ENCODE results near the gene MED27.

DNA sequence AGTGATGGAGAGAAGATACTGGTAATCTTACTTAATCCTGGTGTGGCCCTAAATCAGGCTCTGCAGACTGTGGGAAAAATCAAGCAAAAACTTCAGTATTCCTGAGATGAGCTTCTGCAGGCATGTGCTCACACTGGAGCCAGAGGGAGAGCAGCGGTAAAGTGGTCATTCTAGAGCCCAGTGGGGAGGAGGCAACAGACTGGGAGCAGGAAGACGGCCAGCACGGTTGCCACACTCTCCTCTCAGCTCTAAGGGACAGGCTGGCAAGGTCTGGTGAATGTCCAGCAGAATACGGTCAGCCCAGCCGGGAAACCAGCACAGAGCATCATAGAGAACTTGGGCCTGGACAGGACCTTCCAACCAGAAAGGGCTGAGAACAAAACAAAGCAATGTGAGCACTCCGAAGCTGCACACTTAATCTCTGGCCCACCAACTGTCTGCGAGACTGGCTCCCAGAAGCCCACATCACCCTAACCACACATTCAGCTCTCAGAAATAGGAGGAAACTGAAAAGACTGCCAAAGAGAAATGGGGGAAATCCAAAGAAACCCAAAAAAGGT is 30.3 kb downstream of the MED27 start:
- TF ChIP-seq CTCF (conservative IDR thresholded peaks at IDR 0.05) (no peak), ZFX (IDR thresholded peaks at IDR 0.05) (no peak)

Data from C4-2B (cell line).